ENCODE data around the gene CLIC1. TPM values are rescaled to one million over a fixed set of nuclear protein-coding genes. Genes with fewer than 3 reads are reported as not detected.

Gene CLIC1
- total and polyA plus RNA-seq, 2 experiments from 2014 or later, result 269 to 296 TPM

DNA sequence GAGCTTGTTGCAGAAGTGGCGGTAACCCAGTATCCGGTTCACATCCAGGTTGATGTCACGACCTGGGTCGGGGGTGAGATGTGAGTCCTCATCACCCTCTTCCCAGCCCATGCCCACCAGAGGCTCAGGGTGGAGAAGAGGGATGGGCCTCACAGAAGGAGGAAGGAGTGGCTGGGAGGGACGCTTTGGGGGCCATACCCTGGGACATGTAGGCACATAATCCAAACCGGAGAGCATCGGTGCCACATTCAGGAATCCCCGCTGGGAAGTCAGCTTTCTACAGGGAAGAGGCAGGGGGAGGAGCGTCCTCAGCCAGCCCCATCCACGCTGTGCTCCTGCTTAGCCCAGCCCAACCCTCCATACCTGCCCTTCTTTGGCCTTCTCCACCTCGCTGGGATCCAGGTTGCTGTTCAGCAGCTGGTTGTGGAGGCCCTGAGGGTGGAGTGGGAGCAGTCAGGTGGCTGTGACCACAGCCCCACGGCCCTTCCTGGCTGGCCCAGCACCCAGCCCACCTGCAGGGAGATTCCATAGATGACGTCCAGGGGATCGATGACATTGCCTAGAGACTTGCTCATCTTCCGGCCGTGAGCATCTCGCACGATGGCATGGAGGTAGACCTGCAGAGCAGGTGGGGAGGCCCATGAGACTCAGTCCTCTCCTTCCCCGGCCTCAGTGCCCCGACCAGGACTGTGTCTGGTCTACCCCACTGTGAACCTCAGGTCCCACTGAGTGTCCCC is 44.3 kb upstream of the CLIC1 start:
- ATAC-seq, result no peak
- Histone ChIP-seq H4K20me1 (replicated peaks; ENCODE audit: insufficient read depth) (no peaks in the 10 kb centered on the region; the same call in 1 of the 2 replicates), H2AFZ (no peak overlapping the region), H3K36me3 (ENCODE audit: insufficient read depth) (no peaks in the 10 kb centered on the region; the same call in 1 of the 2 replicates), H3K4me3 (no peak overlapping the region), H3K79me2 (replicated peaks; ENCODE audit: insufficient read depth) (no peaks in the 10 kb centered on the region), H3K4me1 (ENCODE audit: insufficient read depth) (no peaks in the 10 kb centered on the region), H3K4me2 (no peak overlapping the region), H3F3A (replicated peaks; ENCODE audit: low read depth) (peaks cover 4% of the 10 kb centered on the region; the same call in 1 of the 2 replicates), H3K27ac (ENCODE audit: low read depth) (no peak overlapping the region), H3K9me2 (ENCODE audit: insufficient read depth) (no peaks in the 10 kb centered on the region), H3K27me3 (ENCODE audit: insufficient read depth) (no peaks in the 10 kb centered on the region)
- no peak overlapping the region for H3K4me3 Mint-ChIP-seq
- TF ChIP-seq ZNF114 (CRISPR knock-in tag; IDR thresholded peaks at IDR 0.05) (no peak), NANOG (IDR thresholded peaks at IDR 0.05; ENCODE audit: borderline replicate concordance) (no peak), EZH2phosphoT487 (IDR thresholded peaks at IDR 0.05; ENCODE audit: unreplicated experiment) (no peak)
- TF ChIP-seq, protein P1, sequence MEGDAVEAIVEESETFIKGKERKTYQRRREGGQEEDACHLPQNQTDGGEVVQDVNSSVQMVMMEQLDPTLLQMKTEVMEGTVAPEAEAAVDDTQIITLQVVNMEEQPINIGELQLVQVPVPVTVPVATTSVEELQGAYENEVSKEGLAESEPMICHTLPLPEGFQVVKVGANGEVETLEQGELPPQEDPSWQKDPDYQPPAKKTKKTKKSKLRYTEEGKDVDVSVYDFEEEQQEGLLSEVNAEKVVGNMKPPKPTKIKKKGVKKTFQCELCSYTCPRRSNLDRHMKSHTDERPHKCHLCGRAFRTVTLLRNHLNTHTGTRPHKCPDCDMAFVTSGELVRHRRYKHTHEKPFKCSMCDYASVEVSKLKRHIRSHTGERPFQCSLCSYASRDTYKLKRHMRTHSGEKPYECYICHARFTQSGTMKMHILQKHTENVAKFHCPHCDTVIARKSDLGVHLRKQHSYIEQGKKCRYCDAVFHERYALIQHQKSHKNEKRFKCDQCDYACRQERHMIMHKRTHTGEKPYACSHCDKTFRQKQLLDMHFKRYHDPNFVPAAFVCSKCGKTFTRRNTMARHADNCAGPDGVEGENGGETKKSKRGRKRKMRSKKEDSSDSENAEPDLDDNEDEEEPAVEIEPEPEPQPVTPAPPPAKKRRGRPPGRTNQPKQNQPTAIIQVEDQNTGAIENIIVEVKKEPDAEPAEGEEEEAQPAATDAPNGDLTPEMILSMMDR (conservative IDR thresholded peaks at IDR 0.05; ENCODE audit: low read depth in 2 of 2), result no peak
- no peak overlapping the region for H3K27ac Mint-ChIP-seq
- no peaks in the 10 kb centered on the region for H3K4me1 Mint-ChIP-seq
- H3K9me3 Mint-ChIP-seq, result no peaks in the 10 kb centered on the region
- DNase-seq (ENCODE audit: low spot score), result no peak
- H3K36me3 Mint-ChIP-seq (ENCODE audit: low read depth), result peaks cover 49% of the 10 kb centered on the region
- H3K27me3 Mint-ChIP-seq (ENCODE audit: insufficient read depth, low read depth, poor library complexity), result peaks cover 18% of the 10 kb centered on the region

DNA sequence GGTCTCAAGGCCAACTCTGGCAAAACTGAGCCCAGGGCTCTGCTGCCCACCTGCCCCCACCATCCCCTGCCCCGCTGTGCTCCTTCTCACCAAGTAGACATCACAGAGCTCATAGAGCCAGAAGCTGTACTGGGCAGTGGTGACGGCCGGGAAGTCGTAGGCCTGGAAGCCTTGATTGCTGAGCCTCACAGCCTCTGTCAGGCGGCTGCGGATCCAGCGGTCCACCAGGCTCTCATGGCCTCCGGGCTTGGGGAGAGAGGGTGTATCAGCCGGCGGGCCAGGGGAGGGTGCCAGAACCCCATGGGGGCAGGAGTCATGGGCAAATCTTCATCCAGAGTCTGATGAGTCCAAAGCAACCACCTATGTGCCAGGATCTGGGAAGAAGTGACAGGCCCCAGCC is 43.6 kb upstream of the CLIC1 start:
- no peaks in the 10 kb centered on the region for H3K4me1 ChIP-seq (ENCODE audit: insufficient read depth)
- H3K9me2 ChIP-seq (ENCODE audit: insufficient read depth), result no peaks in the 10 kb centered on the region
- Mint-ChIP-seq H3K27ac (no peak overlapping the region), H3K27me3 (ENCODE audit: insufficient read depth, low read depth, poor library complexity) (peaks cover 20% of the 10 kb centered on the region), H3K4me3 (no peak overlapping the region), H3K36me3 (ENCODE audit: low read depth) (peaks cover 43% of the 10 kb centered on the region), H3K9me3 (no peaks in the 10 kb centered on the region), H3K4me1 (no peaks in the 10 kb centered on the region)
- TF ChIP-seq ZNF114 (CRISPR knock-in tag; IDR thresholded peaks at IDR 0.05), result no peak
- TF ChIP-seq NANOG (IDR thresholded peaks at IDR 0.05; ENCODE audit: borderline replicate concordance), result no peak
- TF ChIP-seq, protein P2, sequence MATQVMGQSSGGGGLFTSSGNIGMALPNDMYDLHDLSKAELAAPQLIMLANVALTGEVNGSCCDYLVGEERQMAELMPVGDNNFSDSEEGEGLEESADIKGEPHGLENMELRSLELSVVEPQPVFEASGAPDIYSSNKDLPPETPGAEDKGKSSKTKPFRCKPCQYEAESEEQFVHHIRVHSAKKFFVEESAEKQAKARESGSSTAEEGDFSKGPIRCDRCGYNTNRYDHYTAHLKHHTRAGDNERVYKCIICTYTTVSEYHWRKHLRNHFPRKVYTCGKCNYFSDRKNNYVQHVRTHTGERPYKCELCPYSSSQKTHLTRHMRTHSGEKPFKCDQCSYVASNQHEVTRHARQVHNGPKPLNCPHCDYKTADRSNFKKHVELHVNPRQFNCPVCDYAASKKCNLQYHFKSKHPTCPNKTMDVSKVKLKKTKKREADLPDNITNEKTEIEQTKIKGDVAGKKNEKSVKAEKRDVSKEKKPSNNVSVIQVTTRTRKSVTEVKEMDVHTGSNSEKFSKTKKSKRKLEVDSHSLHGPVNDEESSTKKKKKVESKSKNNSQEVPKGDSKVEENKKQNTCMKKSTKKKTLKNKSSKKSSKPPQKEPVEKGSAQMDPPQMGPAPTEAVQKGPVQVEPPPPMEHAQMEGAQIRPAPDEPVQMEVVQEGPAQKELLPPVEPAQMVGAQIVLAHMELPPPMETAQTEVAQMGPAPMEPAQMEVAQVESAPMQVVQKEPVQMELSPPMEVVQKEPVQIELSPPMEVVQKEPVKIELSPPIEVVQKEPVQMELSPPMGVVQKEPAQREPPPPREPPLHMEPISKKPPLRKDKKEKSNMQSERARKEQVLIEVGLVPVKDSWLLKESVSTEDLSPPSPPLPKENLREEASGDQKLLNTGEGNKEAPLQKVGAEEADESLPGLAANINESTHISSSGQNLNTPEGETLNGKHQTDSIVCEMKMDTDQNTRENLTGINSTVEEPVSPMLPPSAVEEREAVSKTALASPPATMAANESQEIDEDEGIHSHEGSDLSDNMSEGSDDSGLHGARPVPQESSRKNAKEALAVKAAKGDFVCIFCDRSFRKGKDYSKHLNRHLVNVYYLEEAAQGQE (IDR thresholded peaks at IDR 0.05; ENCODE audit: unreplicated experiment), result no peak
- no peak for TF ChIP-seq ZNF331 (CRISPR knock-in tag; IDR thresholded peaks at IDR 0.05; ENCODE audit: low read depth)
- ATAC-seq (no peak), DNase-seq (ENCODE audit: low spot score) (no peak)
- no peak overlapping the region for H3K4me3 ChIP-seq
- H3K36me3 ChIP-seq (ENCODE audit: insufficient read depth), result no peaks in the 10 kb centered on the region; the same call in 1 of the 2 replicates
- peaks cover 4% of the 10 kb centered on the region; the same call in 1 of the 2 replicates for H3F3A ChIP-seq (replicated peaks; ENCODE audit: low read depth)
- H2AFZ ChIP-seq, result no peak overlapping the region
- no peaks in the 10 kb centered on the region for H3K27me3 ChIP-seq (ENCODE audit: insufficient read depth)
- no peak overlapping the region for H3K27ac ChIP-seq (ENCODE audit: low read depth)
- H4K20me1 ChIP-seq (replicated peaks; ENCODE audit: insufficient read depth), result no peaks in the 10 kb centered on the region; the same call in 1 of the 2 replicates
- no peaks in the 10 kb centered on the region for H3K79me2 ChIP-seq (replicated peaks; ENCODE audit: insufficient read depth)
- H3K4me2 ChIP-seq, result no peak overlapping the region
